ENCODE data around the gene CLEC12A.

GRCh38 chr12:9961901-9962300, 9.3 kb upstream of the CLEC12A start:
- TF ChIP-seq CTCF (conservative IDR thresholded peaks at IDR 0.05; ENCODE audit: low read depth, low read length) = no peak
- TF ChIP-seq EZH2 (IDR thresholded peaks at IDR 0.05; ENCODE audit: low read length, unreplicated experiment) = no peak

Measured in PC-3 (cell line).